Endodermal cell (in vitro differentiated cells): ENCODE data around the gene EVL. TPM values are rescaled to one million over a fixed set of nuclear protein-coding genes. Genes with fewer than 3 reads are reported as not detected.

Experiments used
- DNase-seq: peaks from one replicate; pipeline ENCODE4 v3.0.0-alpha.2; 2017
- H3K27ac ChIP-seq: 2 replicates; pipeline ENCODE4 v1.5.1; 2013; ENCODE audit warnings: mild to moderate bottlenecking, low read depth, low read length, moderate library complexity
- H3K27me3 ChIP-seq: 2 replicates; pipeline ENCODE4 v1.6.1; 2013; ENCODE audit warnings: mild to moderate bottlenecking, low read length, moderate library complexity; ENCODE audit not compliant: insufficient read depth, control insufficient read depth, poor library complexity, severe bottlenecking
- H3K36me3 ChIP-seq: 2 replicates; pipeline ENCODE4 v1.7.0; 2013; ENCODE audit warnings: mild to moderate bottlenecking, low read length, moderate library complexity; ENCODE audit not compliant: control insufficient read depth, insufficient read depth
- H3K4me1 ChIP-seq: one replicate; pipeline ENCODE4 v1.7.0; 2013; ENCODE audit warnings: low read length; ENCODE audit not compliant: control insufficient read depth, insufficient read depth
- H3K4me3 ChIP-seq: 2 replicates; pipeline ENCODE4 v1.5.1; 2013; ENCODE audit warnings: mild to moderate bottlenecking, low read length, moderate library complexity
- H3K9ac ChIP-seq: 2 replicates; pipeline ENCODE4 v1.6.1; 2013; ENCODE audit warnings: mild to moderate bottlenecking, low read length, moderate library complexity; ENCODE audit not compliant: poor library complexity, severe bottlenecking; ENCODE audit errors: extremely low read depth
- H3K9me3 ChIP-seq: 2 replicates; pipeline ENCODE4 v1.6.1; 2013; ENCODE audit warnings: mild to moderate bottlenecking, low read length, moderate library complexity; ENCODE audit not compliant: control insufficient read depth
- H3K27ac Mint-ChIP-seq: 2 replicates; pipeline ENCODE4 v1.8.0; 2020; ENCODE audit warnings: mixed read lengths
- H3K27me3 Mint-ChIP-seq: 2 replicates; pipeline ENCODE4 v1.8.0; 2021; ENCODE audit warnings: mild to moderate bottlenecking, mixed read lengths; ENCODE audit not compliant: insufficient read depth
- H3K36me3 Mint-ChIP-seq: 2 replicates; pipeline ENCODE4 v1.8.0; 2020; ENCODE audit warnings: low read depth, mixed read lengths
- H3K4me1 Mint-ChIP-seq: 2 replicates; pipeline ENCODE4 v1.8.0; 2020; ENCODE audit warnings: mixed read lengths
- H3K4me3 Mint-ChIP-seq: 2 replicates; pipeline ENCODE4 v1.8.0; 2020; ENCODE audit warnings: mild to moderate bottlenecking, moderate library complexity, mixed read lengths
- H3K9me3 Mint-ChIP-seq: 2 replicates; pipeline ENCODE4 v1.8.0; 2020; ENCODE audit warnings: mild to moderate bottlenecking, mixed read lengths
- WGBS, 2 experiments: methylation state at CpG; one replicate each; pipeline versions ENCODE4 v1.1.5 to v1.1.7; 2013; ENCODE audit warnings: missing lambda C conversion rate in 2 of 2, mixed read lengths in 1 of 2; ENCODE audit not compliant: insufficient coverage in 1 of 2, insufficient read length in 1 of 2; 5-methylcytosine and 5-hydroxymethylcytosine counted together
- total RNA-seq, 2 donors: library from RNA; stranded (reverse); fragmentation: NEBNext Ultra II Directional in 1 of 2; extraction: Animal tissue kit (Norgen Biotek cat#: 25700) in 1 of 2; gene quantifications; 2 replicates in 1 of 2; 3 replicates in 1 of 2; pipeline ENCODE4 v1.2.1, GENCODE V29; 2021
- TF ChIP-seq, protein P1 (sequence below): fragments of 200-600 bp; sonication (generic); conservative IDR thresholded peaks from 2 replicates; pipeline ENCODE4 v1.5.0; 2021; ENCODE audit warnings: antibody characterized with exemption, mild to moderate bottlenecking

EVL gene
- total RNA-seq, 2 donors from 2014 or later, result 61.1 to 71.3 TPM

DNA sequence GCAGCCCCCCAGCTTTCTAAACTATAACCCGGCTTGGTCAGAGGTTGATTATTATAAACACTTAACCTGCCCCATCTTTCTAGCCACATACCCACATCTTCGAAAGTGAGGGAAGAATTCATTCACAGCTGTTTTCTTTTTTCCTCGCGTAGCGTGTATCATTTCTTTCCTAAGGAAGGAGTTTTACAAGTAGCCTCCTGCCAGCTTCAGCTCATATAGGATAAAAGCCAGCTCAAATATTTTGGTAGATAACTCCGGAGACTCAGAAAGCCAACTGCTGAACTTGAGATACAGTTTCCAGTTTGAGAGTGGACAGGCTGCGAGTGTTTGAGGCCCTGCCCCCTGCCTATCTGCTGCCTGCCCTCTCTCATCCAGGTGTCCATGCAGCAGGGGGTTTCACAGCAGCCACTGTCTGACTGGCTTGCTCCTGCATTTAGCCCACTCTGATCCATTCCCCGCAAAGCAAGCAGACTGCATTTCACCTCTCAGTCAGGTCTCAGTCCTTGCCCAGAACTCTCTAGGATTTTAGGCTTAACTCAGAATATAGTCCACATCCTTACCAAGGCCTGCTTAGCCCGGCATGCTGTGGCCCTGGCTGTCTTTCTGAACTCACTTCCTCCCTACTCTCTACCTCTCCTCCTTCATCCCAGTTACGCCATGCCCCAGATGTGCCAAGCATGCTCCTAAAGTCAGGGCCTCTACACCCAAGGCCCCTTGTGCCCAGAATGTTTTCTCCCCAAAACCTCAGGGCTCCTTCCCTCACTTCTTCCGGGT lies 46.9 kb downstream of the EVL start:
- no peaks in the 10 kb centered on the region for H3K27me3 Mint-ChIP-seq
- H3K27ac Mint-ChIP-seq, result peak overlapping the region; percentile 19
- no peaks in the 10 kb centered on the region for H3K4me1 ChIP-seq
- H3K4me3 ChIP-seq, result no peak overlapping the region
- no peak for DNase-seq
- no peaks in the 10 kb centered on the region for H3K9me3 Mint-ChIP-seq
- H3K9me3 ChIP-seq, result no peaks in the 10 kb centered on the region
- peaks cover 11% of the 10 kb centered on the region for H3K4me1 Mint-ChIP-seq
- H3K36me3 ChIP-seq, result peaks cover 3% of the 10 kb centered on the region
- TF ChIP-seq, protein P1, sequence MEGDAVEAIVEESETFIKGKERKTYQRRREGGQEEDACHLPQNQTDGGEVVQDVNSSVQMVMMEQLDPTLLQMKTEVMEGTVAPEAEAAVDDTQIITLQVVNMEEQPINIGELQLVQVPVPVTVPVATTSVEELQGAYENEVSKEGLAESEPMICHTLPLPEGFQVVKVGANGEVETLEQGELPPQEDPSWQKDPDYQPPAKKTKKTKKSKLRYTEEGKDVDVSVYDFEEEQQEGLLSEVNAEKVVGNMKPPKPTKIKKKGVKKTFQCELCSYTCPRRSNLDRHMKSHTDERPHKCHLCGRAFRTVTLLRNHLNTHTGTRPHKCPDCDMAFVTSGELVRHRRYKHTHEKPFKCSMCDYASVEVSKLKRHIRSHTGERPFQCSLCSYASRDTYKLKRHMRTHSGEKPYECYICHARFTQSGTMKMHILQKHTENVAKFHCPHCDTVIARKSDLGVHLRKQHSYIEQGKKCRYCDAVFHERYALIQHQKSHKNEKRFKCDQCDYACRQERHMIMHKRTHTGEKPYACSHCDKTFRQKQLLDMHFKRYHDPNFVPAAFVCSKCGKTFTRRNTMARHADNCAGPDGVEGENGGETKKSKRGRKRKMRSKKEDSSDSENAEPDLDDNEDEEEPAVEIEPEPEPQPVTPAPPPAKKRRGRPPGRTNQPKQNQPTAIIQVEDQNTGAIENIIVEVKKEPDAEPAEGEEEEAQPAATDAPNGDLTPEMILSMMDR, result no peak
- H3K9ac ChIP-seq, result no peak overlapping the region
- H3K27me3 ChIP-seq, result no peaks in the 10 kb centered on the region
- H3K27ac ChIP-seq, result no peak overlapping the region
- H3K36me3 Mint-ChIP-seq, result no peaks in the 10 kb centered on the region
- 94 to 95% methylated on average over 9 to 11 of the region's 11 CpGs for WGBS, 2 experiments
- no peak overlapping the region for H3K4me3 Mint-ChIP-seq

DNA sequence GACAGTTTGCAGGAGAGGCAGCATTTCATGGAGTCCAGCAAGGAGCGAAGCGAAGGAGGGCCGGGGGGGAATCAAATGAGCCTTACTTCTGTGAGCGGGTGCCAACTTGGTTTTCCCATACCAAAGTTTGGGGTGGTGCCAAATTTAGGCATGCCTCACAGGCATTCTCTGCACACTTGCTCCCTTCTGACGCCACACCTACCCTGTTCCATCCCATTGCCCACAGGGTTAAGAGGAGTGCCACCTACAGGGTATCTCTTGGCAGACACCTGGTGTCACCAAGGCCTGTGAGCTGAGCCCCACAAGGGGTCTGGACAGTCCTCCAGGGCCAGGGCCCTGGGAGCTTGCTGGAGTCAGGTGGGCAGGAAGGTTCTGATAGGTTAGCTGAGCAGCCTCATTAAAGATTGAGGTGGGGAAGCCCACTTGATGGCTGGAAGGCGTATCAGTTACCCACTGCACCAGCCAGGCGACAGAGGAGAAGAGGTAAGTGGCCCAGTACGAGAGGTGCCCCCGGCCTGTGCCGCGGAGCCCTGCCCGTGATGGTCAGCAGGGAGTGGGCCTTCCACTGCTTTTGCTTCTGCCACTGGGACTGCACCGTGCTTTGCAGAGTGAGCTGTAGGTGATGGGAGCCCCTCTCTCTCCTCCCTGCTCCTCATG lies 49.0 kb downstream of the EVL start:
- Histone ChIP-seq H3K4me3 (no peak overlapping the region), H3K27ac (no peak overlapping the region), H3K9ac (no peak overlapping the region), H3K4me1 (no peaks in the 10 kb centered on the region), H3K9me3 (no peaks in the 10 kb centered on the region), H3K36me3 (peaks cover 3% of the 10 kb centered on the region), H3K27me3 (no peaks in the 10 kb centered on the region)
- peaks cover 7% of the 10 kb centered on the region for H3K4me1 Mint-ChIP-seq
- WGBS, 2 experiments, result 91 to 94% methylated on average over 10 to 13 of the region's 13 CpGs
- H3K9me3 Mint-ChIP-seq, result no peaks in the 10 kb centered on the region
- no peaks in the 10 kb centered on the region for H3K36me3 Mint-ChIP-seq
- TF ChIP-seq, protein P1, result no peak
- H3K27me3 Mint-ChIP-seq, result no peaks in the 10 kb centered on the region
- H3K4me3 Mint-ChIP-seq, result no peak overlapping the region
- no peak for DNase-seq
- no peak overlapping the region for H3K27ac Mint-ChIP-seq

DNA sequence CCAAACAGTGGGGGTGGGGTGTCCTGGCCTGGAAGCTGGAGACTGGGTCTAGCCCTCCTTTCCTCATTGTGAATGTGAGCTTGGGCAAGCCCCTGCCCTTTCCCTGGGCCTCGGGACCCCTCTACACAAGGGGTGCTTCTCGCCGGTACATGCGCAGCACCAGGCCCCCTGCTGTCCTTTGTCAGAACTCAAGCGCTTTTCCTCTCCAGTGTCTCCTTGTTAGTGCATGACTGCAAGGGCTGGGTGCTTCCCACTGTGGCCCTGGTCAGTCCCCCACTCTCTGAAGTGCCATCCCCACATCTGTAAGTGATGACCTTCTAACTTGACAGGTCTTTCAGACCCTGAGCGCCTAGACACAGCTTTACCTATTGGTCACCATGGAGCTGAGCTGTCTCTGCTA lies 50.0 kb downstream of the EVL start:
- no peak for DNase-seq
- Mint-ChIP-seq H3K4me1 (peaks cover 7% of the 10 kb centered on the region), H3K27me3 (no peaks in the 10 kb centered on the region), H3K9me3 (no peaks in the 10 kb centered on the region), H3K36me3 (no peaks in the 10 kb centered on the region), H3K4me3 (no peak overlapping the region), H3K27ac (no peak overlapping the region)
- 91 to 94% methylated on average over 5 to 6 of the region's 6 CpGs for WGBS, 2 experiments
- Histone ChIP-seq H3K4me3 (no peak overlapping the region), H3K9me3 (no peaks in the 10 kb centered on the region), H3K27ac (no peak overlapping the region), H3K9ac (no peak overlapping the region), H3K4me1 (no peaks in the 10 kb centered on the region), H3K36me3 (peaks cover 3% of the 10 kb centered on the region), H3K27me3 (no peaks in the 10 kb centered on the region)
- TF ChIP-seq, protein P1, result peak; percentile 22
